Kidney epithelial cell (primary cell): Measurements from ENCODE around the gene GABPB1. TPM values are rescaled to one million over a fixed set of nuclear protein-coding genes. Genes with fewer than 3 reads are reported as not detected.

ENCODE experiments used
- DNase-seq: peaks from one replicate; pipeline ENCODE4 v3.0.0-alpha.2; 2010; ENCODE audit warnings: low read depth
- H3K27me3 ChIP-seq: 2 replicates; pipeline ENCODE4 v1.6.0; 2011; ENCODE audit warnings: low read length; ENCODE audit not compliant: control insufficient read depth, insufficient read depth
- H3K36me3 ChIP-seq: 2 replicates; pipeline ENCODE4 v1.5.1; 2011; ENCODE audit warnings: low read length; ENCODE audit not compliant: control insufficient read depth, insufficient read depth
- H3K4me3 ChIP-seq: 2 replicates; pipeline ENCODE4 v1.5.1; 2011; ENCODE audit warnings: low read depth, mild to moderate bottlenecking, control low read depth, low read length
- total RNA-seq: library from RNA; depleted of rRNA; stranded (reverse); fragments of >200 nt; gene quantifications from 2 replicates; pipeline ENCODE4 v1.2.3, GENCODE V29; 2015
- TF ChIP-seq, protein P1 (sequence below): IDR thresholded peaks from 2 replicates; pipeline ENCODE4 v1.5.1; 2011; ENCODE audit warnings: mild to moderate bottlenecking, moderate library complexity, low read length, control low read depth, inconsistent platforms; ENCODE audit not compliant: insufficient read depth, poor library complexity, severe bottlenecking

Gene GABPB1
- total RNA-seq, 1 donor from 2014 or later, result 44.2 TPM

DNA sequence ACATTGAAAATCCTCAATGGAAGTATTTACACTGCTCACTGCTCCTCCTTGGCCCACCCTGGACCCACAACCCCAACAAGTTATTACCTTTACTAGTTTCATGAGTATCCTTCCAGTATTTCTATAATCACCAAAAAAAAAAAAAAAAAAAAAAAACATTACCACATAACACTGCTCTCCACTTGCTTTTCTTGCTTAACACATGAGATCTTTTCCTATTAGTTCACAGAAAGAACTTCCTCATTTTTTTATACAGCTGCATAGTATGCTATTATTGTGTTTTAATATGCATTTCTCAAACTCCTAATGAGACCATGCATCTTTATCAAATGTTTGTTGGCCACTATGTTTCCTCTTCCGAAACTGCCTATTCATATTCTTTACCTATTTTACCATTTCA lies 14.6 kb downstream of the GABPB1 start:
- H3K27me3 ChIP-seq, result no peaks in the 10 kb centered on the region
- no peak for DNase-seq

GRCh38 chr15:50339717-50340116 lies 15.3 kb downstream of the GABPB1 start:
- DNase-seq, result no peak
- no peaks in the 10 kb centered on the region for H3K36me3 ChIP-seq
- TF ChIP-seq, protein P1, sequence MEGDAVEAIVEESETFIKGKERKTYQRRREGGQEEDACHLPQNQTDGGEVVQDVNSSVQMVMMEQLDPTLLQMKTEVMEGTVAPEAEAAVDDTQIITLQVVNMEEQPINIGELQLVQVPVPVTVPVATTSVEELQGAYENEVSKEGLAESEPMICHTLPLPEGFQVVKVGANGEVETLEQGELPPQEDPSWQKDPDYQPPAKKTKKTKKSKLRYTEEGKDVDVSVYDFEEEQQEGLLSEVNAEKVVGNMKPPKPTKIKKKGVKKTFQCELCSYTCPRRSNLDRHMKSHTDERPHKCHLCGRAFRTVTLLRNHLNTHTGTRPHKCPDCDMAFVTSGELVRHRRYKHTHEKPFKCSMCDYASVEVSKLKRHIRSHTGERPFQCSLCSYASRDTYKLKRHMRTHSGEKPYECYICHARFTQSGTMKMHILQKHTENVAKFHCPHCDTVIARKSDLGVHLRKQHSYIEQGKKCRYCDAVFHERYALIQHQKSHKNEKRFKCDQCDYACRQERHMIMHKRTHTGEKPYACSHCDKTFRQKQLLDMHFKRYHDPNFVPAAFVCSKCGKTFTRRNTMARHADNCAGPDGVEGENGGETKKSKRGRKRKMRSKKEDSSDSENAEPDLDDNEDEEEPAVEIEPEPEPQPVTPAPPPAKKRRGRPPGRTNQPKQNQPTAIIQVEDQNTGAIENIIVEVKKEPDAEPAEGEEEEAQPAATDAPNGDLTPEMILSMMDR, result no peak
- H3K4me3 ChIP-seq, result no peak overlapping the region
- H3K27me3 ChIP-seq, result no peaks in the 10 kb centered on the region

More for the DNA sequence above, 14.6 kb downstream of the GABPB1 start:
- no peaks in the 10 kb centered on the region for H3K36me3 ChIP-seq
- no peak overlapping the region for H3K4me3 ChIP-seq
- TF ChIP-seq, protein P1, result no peak

DNA sequence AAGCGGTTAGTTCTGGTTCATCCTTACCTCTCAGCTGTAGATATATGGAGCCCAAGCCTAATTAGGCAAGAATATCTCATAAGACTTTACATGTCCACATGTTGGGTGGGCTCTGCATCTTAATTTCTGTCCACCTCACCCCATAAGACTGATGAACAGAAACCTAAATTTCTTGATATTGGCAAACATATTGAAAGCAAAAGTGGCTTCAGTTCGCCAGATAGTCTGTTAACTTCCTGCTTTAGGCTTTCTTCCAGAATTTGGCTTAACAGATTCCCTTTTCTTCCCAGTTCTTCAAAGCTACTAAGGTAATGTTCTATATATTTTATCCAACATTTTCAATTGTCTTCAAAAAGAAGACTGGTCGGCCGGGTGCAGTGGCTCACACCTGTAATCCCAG lies 19.7 kb downstream of the GABPB1 start:
- DNase-seq, result no peak
- TF ChIP-seq, protein P1, result no peak
- Histone ChIP-seq H3K36me3 (no peaks in the 10 kb centered on the region), H3K4me3 (no peak overlapping the region), H3K27me3 (no peaks in the 10 kb centered on the region)

DNA sequence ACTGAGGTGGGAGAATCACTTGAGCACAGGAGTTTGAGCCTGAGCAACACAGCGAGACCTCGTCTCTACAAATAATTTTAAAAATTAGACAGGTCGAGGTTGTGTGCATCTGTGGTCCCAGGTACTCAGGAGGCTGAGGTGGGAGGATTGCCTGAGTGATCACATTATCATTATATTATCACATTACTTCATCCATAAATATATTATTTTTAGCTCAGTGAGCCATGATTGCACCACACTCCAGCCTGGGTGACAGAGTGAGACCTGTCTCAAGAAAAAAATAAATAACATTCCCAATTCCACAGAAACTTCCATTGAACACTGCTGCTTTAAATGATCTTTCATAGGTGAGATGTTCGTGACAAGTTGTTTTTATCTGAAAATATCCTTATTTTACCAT lies 21.8 kb downstream of the GABPB1 start:
- no peak for DNase-seq
- Histone ChIP-seq H3K27me3 (no peaks in the 10 kb centered on the region), H3K36me3 (no peaks in the 10 kb centered on the region), H3K4me3 (no peak overlapping the region)
- TF ChIP-seq, protein P1, result no peak

DNA sequence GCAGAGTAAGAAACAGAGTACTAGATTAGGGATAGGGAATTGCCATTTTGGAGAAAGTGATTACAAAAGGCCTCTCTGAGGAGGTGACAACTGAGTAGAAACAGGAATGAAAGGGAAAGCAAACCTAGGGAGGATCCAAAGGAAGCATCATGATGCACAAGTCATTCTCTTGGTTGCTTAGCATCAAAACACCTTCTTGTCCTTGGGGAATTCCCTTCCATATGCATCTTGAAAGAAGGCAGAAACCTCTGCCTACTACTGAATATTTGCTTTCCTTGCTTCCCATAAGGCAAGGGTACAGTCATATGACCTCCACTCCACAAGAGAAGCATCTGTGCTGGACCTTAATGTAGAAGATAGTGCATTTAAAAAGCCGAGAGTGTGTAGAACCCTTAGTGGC lies 24.1 kb downstream of the GABPB1 start:
- DNase-seq, result no peak
- TF ChIP-seq, protein P1, result no peak
- H3K36me3 ChIP-seq, result no peaks in the 10 kb centered on the region
- H3K4me3 ChIP-seq, result no peak overlapping the region
- H3K27me3 ChIP-seq, result no peaks in the 10 kb centered on the region

- DNase-seq, result no peak
- H3K27me3 ChIP-seq, result no peaks in the 10 kb centered on the region
- no peaks in the 10 kb centered on the region for H3K36me3 ChIP-seq
- no peak overlapping the region for H3K4me3 ChIP-seq
- TF ChIP-seq, protein P1, result no peak
Measured at GRCh38 chr15:50328116-50328515, 26.9 kb downstream of the GABPB1 start.
